Muscle of leg (tissue), 11 donors: ENCODE results near the gene COL4A2. TPM values are rescaled to one million over a fixed set of nuclear protein-coding genes. Genes with fewer than 3 reads are reported as not detected.

ENCODE experiments used
- DNase-seq: peaks from one replicate; pipeline ENCODE4 v3.0.0; 2013
- H3K27ac ChIP-seq: one replicate; pipeline ENCODE4 v1.5.1; 2013; ENCODE audit warnings: mild to moderate bottlenecking, low read length, control low read depth
- H3K27me3 ChIP-seq: one replicate; pipeline ENCODE4 v1.6.1; 2013; ENCODE audit warnings: low read length; ENCODE audit not compliant: control insufficient read depth, insufficient read depth
- H3K36me3 ChIP-seq: one replicate; pipeline ENCODE4 v1.6.1; 2013; ENCODE audit warnings: low read length; ENCODE audit not compliant: control insufficient read depth, insufficient read depth
- H3K4me1 ChIP-seq: one replicate; pipeline ENCODE4 v1.6.1; 2013; ENCODE audit warnings: low read length; ENCODE audit not compliant: control insufficient read depth, insufficient read depth
- H3K4me3 ChIP-seq: one replicate; pipeline ENCODE4 v1.5.1; 2013; ENCODE audit warnings: low read length, control low read depth
- H3K9me3 ChIP-seq: replicated peaks from 2 replicates; pipeline ENCODE4 v1.6.1; 2013; ENCODE audit warnings: low read depth, low read length; ENCODE audit not compliant: control insufficient read depth
- WGBS: methylation state at CpG from one replicate; pipeline ENCODE4 v1.1.5; 2013; ENCODE audit warnings: missing lambda C conversion rate; ENCODE audit not compliant: insufficient coverage; 5-methylcytosine and 5-hydroxymethylcytosine counted together
- polyA plus RNA-seq, 8 donors: library from polyadenylated mRNA; unstranded; fragments of 120-200 nt; gene quantifications; one replicate each; pipeline versions ENCODE4 v1.2.1 to v1.2.3, GENCODE V29; 2013; ENCODE audit warnings: inconsistent platforms in 1 of 8, low replicate concordance in 1 of 8; ENCODE audit not compliant: insufficient read length in 8 of 8, insufficient read depth in 1 of 8
- total RNA-seq: library from RNA; stranded (reverse); fragments of 120-200 nt; gene quantifications from one replicate; pipeline ENCODE4 v1.2.4, GENCODE V29; 2013

Gene COL4A2
- total and polyA plus RNA-seq, 9 donors: 429 to 712 (median 555) TPM

GRCh38 chr13:110350509-110350908 is 43.4 kb downstream of the COL4A2 start:
- no peaks in the 10 kb centered on the region for H3K9me3 ChIP-seq
- no peaks in the 10 kb centered on the region for H3K27me3 ChIP-seq
- DNase-seq: no peak
- H3K4me1 ChIP-seq: peaks cover 68% of the 10 kb centered on the region
- H3K4me3 ChIP-seq: no peak overlapping the region
- H3K36me3 ChIP-seq: peaks cover 4% of the 10 kb centered on the region
- 64% methylated on average over 1 of the region's 3 CpGs for WGBS
- H3K27ac ChIP-seq: peak overlapping the region; percentile 57

GRCh38 chr13:110351636-110352420 is 44.7 kb downstream of the COL4A2 start:
- peaks cover 6% of the 10 kb centered on the region for H3K36me3 ChIP-seq
- no peak overlapping the region for H3K4me3 ChIP-seq
- H3K9me3 ChIP-seq: no peaks in the 10 kb centered on the region
- H3K27me3 ChIP-seq: no peaks in the 10 kb centered on the region
- no peak for DNase-seq
- peaks cover 61% of the 10 kb centered on the region for H3K4me1 ChIP-seq
- no peak overlapping the region for H3K27ac ChIP-seq
- WGBS: 94% methylated on average over 5 of the region's 6 CpGs

- peaks cover 52% of the 10 kb centered on the region for H3K4me1 ChIP-seq
- H3K27me3 ChIP-seq: no peaks in the 10 kb centered on the region
- WGBS: 84% methylated on average over 7 of the region's 8 CpGs
- no peak overlapping the region for H3K4me3 ChIP-seq
- DNase-seq: no peak
- no peaks in the 10 kb centered on the region for H3K9me3 ChIP-seq
- peaks cover 9% of the 10 kb centered on the region for H3K36me3 ChIP-seq
- H3K27ac ChIP-seq: no peak overlapping the region
Measured at GRCh38 chr13:110352735-110353134, 45.7 kb downstream of the COL4A2 start.

GRCh38 chr13:110353339-110353977 is 46.4 kb downstream of the COL4A2 start:
- 76% methylated on average over 4 of the region's 13 CpGs for WGBS
- no peak overlapping the region for H3K4me3 ChIP-seq
- H3K4me1 ChIP-seq: peaks cover 46% of the 10 kb centered on the region

GRCh38 chr13:110354123-110354627 is 47.1 kb downstream of the COL4A2 start:
- H3K27me3 ChIP-seq: no peaks in the 10 kb centered on the region
- H3K4me1 ChIP-seq: peaks cover 44% of the 10 kb centered on the region
- H3K4me3 ChIP-seq: no peak overlapping the region
- DNase-seq: peak; percentile 60
- H3K36me3 ChIP-seq: peaks cover 14% of the 10 kb centered on the region
- no peaks in the 10 kb centered on the region for H3K9me3 ChIP-seq
- H3K27ac ChIP-seq: peak overlapping the region; percentile 56
- 50% methylated on average over 1 of the region's 6 CpGs for WGBS

More at GRCh38 chr13:110353339-110353977, 46.4 kb downstream of the COL4A2 start:
- no peaks in the 10 kb centered on the region for H3K9me3 ChIP-seq
- H3K36me3 ChIP-seq: peaks cover 13% of the 10 kb centered on the region
- peak overlapping the region; percentile 56 for H3K27ac ChIP-seq
- no peak for DNase-seq
- no peaks in the 10 kb centered on the region for H3K27me3 ChIP-seq

- no peak for DNase-seq
- H3K27me3 ChIP-seq: no peaks in the 10 kb centered on the region
- no peak overlapping the region for H3K27ac ChIP-seq
- no peak overlapping the region for H3K4me3 ChIP-seq
- peaks cover 16% of the 10 kb centered on the region for H3K36me3 ChIP-seq
- WGBS: 94% methylated on average over 2 of the region's 5 CpGs
- H3K9me3 ChIP-seq: no peaks in the 10 kb centered on the region
- peaks cover 44% of the 10 kb centered on the region for H3K4me1 ChIP-seq
Measured at GRCh38 chr13:110354715-110355473, 47.8 kb downstream of the COL4A2 start.

GRCh38 chr13:110356362-110356761 is 49.3 kb downstream of the COL4A2 start:
- peaks cover 16% of the 10 kb centered on the region for H3K36me3 ChIP-seq
- peaks cover 49% of the 10 kb centered on the region for H3K4me1 ChIP-seq
- 74% methylated on average over 6 of the region's 12 CpGs for WGBS
- H3K27me3 ChIP-seq: no peaks in the 10 kb centered on the region
- H3K27ac ChIP-seq: no peak overlapping the region
- H3K9me3 ChIP-seq: no peaks in the 10 kb centered on the region
- no peak for DNase-seq
- no peak overlapping the region for H3K4me3 ChIP-seq

- DNase-seq: no peak
- Histone ChIP-seq H3K36me3 (peaks cover 17% of the 10 kb centered on the region), H3K4me1 (peaks cover 39% of the 10 kb centered on the region), H3K9me3 (no peaks in the 10 kb centered on the region), H3K4me3 (no peak overlapping the region), H3K27me3 (no peaks in the 10 kb centered on the region), H3K27ac (no peak overlapping the region)
- WGBS: 80% methylated on average over 1 of the region's 4 CpGs
Measured at GRCh38 chr13:110358381-110358780, 51.3 kb downstream of the COL4A2 start.

- Histone ChIP-seq H3K4me3 (no peak overlapping the region), H3K9me3 (no peaks in the 10 kb centered on the region), H3K27me3 (no peaks in the 10 kb centered on the region), H3K36me3 (peaks cover 23% of the 10 kb centered on the region), H3K4me1 (peaks cover 39% of the 10 kb centered on the region), H3K27ac (peak overlapping the region; percentile 88)
- DNase-seq: peak; percentile 73
- no CpG with 5 or more reads among the region's 7 CpGs for WGBS
Measured at GRCh38 chr13:110359840-110360301, 52.8 kb downstream of the COL4A2 start.

GRCh38 chr13:110360598-110360997 is 53.5 kb downstream of the COL4A2 start:
- Histone ChIP-seq H3K9me3 (no peaks in the 10 kb centered on the region), H3K36me3 (peaks cover 25% of the 10 kb centered on the region), H3K4me3 (no peak overlapping the region), H3K27me3 (no peaks in the 10 kb centered on the region), H3K27ac (peak overlapping the region; percentile 88), H3K4me1 (peaks cover 37% of the 10 kb centered on the region)
- 66% methylated on average over 10 of the region's 11 CpGs for WGBS
- DNase-seq: no peak
